HG03565 (cell line): ENCODE data around the gene CHTF8.
"Not testable (repeated sequence)": the region's sequence is repeated elsewhere in the genome, so short reads cannot be mapped to it uniquely, and the experiment has no call there.

Source experiments
- ATAC-seq: cut with Tn5 transposase; IDR thresholded peaks from one replicate; pipeline ENCODE4 v1.9.1; 2021; ENCODE audit warnings: mild to moderate bottlenecking, moderate library complexity; ENCODE audit not compliant: unreplicated experiment

The CHTF8 gene

DNA sequence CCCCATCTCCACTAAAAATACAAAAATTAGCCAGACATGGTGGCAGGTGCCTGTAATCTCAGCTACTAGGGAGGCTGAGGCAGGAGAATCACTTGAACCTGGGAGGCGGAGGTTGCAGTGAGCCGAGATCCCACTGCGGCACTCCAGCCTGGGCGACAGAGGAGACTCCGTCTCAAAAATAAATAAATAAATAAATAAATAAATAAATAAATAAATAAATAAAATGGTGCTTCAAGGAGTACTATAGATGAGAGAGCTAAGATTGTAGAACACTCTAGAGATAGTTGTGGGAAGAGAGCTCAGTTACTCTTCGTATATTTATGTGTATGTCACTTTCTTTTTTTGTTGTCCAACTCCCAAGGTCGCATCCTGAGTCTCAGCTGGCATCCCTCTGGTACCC lies 7.1 kb upstream of the CHTF8 start:
- ATAC-seq, result not testable (repeated sequence)

DNA sequence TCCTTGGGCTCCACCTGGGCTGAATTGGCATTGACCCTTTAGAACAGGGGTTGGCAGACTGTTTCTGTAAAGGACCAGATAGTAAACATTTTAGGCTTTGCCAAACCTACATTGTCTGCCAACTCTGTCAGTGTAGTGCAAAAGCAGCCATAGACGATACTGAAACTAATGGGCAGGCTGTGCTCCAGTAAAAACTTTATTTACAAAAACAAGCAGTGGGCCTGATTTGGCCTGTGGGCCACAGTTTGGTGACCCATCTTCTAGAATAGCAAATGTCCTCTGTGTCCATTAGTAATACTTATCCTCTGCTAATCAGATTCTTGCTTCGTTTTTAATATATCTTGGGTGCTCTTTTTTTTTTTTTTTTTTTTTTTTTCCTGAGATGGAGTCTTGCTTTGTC lies 6.2 kb upstream of the CHTF8 start:
- no peak for ATAC-seq

DNA sequence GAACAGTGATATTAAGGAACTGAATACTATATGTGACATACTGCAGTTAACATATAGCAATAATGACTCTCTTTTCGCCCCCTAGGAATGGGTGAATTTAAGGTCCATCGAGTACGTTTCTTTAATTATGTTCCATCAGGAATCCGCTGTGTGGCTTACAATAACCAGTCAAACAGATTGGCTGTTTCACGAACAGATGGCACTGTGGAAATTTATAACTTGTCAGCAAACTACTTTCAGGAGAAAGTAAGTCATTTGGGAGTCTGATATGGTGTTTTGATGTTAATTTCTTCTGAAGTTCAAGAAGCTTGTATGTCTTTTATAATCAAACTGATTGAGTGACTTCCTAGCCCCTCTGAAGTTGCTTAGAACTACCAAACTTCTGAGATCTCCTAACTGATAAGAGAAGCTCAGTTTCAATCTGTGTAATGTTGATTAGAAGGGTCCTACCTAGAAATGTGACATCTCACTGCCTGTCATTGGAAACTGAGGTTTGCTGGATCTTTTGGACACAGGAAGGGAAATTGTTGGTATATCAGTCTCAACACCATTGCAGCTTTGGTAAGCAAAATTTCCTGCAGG lies 1.1 kb upstream of the CHTF8 start:
- no peak for ATAC-seq

DNA sequence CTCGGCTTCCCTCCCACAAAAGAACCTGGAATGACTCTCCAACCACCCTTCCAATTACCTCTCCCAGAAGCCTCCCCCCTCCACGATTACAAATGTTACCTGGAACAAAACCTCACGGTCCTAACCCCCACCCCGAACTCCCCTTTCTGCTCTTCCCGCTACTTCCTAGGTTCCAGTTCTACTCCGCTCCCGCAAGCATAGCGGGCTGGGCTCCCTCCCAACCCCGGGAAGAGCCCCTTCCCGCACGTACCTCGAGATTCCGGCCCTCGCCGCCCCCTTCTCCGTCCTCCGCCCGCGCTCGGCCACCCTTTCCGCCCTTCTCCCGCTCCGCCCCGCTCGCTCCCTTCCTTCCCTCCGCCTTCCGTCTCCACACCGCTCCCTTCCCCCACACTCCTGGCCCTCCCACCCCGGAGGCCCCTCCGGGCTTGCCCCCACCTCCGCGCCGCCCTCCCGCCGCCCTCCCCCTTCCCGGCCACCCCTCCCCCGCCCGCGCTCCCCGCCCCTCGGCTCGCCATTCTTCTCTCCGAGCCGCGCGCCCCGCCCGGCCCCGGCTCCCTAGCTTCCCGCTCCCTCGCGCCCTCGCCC lies 457 bp downstream of the CHTF8 start:
- peak; percentile 18 for ATAC-seq

DNA sequence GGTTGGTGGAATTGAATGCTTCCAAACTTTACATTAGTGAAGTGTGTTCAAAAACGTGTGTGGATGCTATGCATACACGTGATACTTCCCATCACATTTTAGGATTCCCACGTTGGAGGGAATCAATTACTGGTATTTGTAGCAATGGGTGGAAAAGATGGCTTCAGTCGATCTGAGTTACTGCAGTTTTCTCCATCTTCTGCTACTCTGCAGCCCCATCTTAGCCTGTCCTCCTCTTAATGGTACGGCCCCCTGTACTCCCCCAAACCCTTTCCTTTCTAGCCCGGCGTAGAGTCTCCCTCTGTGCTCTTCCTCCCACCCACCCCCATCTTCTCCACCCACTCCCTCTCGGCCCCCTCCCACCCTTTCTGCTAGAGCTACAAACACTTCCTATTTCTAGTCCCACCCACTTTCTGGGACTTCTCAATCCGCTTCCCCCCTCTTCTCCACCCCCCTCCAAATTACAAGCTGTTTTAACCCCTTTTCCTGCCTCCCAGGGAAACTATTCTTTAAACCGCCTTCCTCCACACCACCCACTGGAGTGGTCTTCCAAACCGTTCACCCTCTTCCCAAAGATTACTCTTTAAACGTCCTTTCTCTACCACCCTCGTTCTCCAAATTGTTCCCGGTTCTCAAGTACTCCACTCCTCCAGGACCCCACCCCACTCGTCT lies 1.1 kb downstream of the CHTF8 start:
- no peak for ATAC-seq

DNA sequence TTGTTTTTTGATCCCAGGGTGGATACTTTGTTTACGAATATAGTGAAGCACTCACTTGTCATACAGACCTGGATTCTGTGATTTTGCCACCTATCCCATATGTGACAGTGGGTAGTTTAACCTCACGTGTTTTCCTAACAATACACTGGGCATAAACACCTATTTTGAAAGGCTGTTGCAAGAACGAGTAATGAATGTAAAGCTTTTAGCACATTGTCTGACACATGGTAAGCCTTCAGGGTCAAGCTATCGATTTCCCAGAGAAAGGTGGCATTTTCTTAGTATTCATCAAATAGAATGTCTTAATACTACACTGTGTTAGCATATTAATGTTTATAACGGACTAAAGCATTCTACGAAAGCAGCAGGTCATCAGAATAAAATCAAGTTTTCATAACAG lies 1.9 kb downstream of the CHTF8 start:
- ATAC-seq, result no peak

DNA sequence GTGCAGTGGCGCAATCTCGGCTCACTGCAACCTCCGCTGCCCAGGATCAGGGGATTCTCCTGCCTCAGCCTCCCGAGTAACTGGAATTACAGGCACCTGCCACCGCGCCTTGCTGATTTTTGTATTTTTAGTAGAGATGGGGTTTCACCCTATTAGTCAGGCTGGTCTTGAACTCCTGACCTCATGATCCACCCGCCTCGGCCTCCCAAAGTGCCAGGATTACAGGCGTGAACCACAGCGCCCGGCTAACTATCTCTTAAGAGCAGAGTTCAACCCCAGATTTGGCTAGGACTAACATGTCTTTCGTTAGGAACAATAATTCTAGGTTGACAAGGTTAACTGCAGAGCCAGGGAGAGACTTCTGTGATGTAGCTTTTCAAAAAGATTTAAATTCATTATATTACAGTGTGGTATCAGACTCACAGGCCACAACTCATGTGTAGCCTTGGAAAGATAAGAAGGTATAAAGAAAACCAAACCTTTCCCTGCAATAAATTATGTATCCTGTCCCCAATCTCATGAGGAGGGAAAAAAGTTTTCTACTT lies 4.3 kb downstream of the CHTF8 start:
- ATAC-seq, result no peak

DNA sequence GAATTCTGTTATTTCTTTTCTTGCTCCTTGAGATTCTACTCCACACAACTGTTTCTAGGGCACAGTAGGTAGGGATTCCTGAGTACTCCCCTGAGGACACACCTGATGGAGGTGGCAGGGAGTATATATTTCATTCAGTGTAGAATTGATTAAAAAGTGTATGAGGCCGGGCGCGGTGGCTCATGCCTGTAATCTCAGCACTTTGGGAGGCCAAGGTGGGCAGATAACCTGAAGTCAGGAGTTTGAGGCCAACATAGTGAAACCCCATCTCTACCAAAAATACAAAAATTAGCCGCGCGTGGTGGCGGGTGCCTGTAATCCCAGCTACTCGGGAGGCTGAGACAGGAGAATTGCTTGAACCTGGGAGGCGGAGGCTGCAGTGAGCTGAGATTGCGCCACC lies 5.6 kb downstream of the CHTF8 start:
- ATAC-seq, result not testable (repeated sequence)

DNA sequence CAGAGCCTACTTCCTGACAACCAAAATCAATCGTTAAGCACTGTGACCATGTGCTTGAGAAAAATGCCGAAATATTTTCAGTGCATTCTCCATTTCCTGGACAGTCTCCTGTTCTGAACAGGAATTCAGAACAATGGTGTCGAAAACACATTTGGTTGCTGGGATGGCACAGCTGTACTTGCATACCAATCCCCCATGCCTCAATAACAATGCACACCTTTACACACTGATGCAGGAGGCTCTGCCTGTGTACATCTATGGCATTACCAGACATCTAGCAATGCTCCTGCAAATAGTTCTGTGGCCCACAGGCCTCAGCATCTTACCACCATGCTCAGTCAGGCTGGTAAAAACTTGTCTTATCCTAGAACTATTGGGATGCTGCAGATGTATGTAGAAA lies 6.2 kb downstream of the CHTF8 start:
- no peak for ATAC-seq

DNA sequence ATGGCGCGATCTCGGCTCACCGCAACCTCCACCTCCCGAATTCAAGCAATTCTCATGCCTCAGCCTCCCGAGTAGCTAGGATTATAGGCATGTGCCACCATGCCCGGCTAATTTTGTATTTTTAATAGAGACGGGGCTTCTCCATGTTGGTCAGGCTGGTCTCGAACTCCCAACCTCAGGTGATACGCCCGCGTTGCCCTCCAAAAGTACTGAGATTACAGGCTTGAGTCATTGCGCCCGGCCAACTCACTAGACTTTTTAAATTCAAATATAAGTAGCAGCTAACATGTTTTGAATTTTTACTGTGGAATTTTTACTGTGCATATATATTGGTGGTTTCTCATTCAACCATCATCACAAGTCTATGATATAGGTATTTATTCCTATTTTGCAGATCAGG lies 7.4 kb downstream of the CHTF8 start:
- not testable (repeated sequence) for ATAC-seq

DNA sequence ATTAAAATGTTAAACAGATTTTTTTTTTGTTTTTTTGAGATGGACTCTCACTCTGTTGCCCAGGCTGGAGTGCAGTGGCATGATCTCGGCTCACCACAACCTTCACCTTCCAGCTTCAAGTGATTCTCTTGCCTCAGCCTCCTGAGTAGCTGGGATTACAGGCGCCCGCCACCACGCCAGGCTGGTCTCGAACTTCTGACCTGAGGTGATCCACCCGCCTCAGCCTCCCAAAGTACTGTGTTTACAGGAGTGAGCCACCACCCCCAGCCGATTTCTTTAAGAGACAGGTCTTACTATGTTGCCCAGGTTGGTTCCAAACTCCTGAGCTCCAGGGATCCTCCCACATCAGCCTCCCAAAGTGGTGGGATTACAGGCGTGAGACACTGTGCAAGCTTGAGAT lies 8.0 kb downstream of the CHTF8 start:
- not testable (repeated sequence) for ATAC-seq

DNA sequence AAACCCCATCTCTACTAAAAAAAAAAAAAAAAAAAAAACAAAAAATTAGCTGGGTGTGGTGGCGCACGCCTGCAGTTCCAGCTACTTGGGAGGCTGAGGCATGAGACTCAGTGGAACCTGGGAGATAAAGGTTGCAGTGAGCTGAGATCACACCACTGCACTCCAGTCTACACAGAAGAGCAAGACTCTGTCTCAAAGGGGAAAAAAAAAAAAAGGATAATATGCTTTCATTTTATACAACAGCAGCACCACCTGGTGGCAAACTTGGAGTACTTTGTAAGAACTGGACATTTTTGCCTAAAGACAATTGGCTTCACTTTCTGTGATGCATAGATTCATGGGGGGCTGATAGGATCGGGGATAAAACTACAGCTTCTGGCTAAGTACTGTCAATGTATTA lies 8.5 kb downstream of the CHTF8 start:
- ATAC-seq, result no peak

DNA sequence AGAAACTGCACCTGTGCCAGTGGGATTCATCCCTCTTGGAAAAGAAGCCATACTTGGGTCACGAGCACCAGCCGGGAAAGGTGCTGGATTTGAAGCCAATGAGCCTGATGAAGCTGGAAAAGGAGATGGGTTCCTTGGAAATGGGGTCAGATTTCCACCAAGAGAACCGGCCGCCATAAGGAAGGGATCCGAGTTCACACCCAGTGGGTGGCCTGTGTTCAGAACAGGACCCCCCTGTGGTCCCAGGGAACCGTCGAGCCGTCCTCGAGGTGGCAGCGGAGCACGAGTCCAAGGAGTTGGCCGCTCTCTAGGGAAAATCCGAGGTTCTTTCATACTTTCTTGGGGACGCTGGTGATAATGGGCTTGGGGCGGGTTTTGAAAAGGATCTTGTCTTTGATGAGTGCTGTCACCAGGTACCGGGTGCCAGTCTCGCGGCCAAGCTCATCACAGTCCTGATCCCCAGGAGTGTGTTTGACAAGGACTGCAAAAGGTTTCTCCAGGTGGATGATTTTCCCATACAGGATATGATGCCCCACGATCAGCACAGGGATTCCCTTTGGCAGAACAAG lies 12.2 kb downstream of the CHTF8 start:
- ATAC-seq, result no peak

DNA sequence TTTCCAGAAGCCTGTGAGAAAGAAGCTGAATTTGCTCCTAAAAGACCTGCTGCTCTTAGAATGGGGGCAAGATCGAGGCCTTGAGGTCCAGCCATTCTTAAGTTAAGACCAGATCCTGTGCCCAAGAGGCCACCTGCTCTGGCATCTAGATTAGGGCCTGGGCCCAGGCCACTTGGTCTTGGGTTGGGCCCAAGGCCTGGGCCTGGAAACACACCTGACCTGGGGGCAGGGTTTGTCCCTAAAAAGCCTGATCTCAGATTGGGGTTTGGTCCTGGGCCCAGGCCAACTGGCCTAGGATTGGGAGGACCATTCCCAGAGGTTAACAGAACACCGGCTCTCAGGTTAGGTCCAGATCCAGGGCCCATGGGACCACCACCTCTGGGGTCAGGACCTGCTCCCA lies 12.9 kb downstream of the CHTF8 start:
- ATAC-seq, result no peak

DNA sequence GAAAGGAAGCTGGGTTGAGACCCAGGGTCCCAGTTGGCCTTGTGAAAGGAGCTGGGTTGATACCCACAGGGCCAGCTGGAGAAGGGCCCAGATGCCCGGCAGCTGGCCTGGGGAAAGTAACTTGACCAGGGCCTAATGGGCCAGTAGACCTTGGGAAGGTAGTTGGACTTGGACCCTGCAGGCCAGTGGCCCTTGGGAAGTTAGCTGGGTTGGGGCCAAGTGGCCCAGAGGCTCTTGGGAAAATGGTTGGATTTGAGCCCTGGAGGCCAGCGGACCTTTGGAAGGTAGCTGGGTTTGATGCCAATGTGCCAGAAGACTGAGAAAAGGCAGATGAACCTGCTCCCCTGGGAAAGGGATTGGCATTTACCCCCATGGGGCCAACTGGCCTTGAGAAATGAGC lies 13.4 kb downstream of the CHTF8 start:
- ATAC-seq, result no peak

DNA sequence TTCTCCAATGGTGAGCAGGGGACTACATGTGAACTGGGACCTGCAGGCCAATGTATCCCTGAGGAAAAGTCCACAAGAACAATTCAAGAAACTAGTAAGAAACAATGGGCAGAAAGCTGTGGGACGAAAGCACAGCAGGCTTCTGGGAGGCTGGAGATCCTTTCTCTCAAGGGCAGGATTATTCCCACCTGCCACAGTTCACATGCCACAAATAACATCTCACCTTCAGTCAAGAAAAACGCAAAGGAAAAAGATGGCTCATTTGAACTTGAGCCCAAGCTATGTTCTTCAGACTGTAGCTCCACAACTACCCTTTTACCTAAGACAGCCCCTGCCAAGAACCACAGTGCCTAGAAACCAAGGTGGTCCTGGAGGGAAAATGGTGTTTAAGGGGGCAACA lies 13.9 kb downstream of the CHTF8 start:
- no peak for ATAC-seq

DNA sequence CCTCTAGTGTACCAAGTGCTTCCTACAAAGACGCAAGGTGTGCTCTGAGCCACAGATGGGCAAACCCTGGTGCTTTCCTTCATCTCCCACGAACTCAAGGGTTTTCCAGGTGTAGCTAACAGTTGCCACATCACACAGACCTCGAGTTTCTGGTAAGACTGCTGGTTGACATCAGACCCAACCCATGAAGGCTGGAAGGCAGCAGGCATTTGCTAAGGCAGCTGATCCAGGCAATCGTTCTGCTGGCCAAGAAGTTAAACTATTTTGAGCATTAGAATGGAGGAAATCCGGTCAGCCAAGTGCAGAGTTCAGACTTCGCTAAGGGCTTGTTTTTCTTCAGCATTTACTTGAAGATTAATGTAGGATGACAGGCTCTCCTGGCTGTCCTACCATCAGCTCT lies 15.5 kb downstream of the CHTF8 start:
- ATAC-seq, result no peak

DNA sequence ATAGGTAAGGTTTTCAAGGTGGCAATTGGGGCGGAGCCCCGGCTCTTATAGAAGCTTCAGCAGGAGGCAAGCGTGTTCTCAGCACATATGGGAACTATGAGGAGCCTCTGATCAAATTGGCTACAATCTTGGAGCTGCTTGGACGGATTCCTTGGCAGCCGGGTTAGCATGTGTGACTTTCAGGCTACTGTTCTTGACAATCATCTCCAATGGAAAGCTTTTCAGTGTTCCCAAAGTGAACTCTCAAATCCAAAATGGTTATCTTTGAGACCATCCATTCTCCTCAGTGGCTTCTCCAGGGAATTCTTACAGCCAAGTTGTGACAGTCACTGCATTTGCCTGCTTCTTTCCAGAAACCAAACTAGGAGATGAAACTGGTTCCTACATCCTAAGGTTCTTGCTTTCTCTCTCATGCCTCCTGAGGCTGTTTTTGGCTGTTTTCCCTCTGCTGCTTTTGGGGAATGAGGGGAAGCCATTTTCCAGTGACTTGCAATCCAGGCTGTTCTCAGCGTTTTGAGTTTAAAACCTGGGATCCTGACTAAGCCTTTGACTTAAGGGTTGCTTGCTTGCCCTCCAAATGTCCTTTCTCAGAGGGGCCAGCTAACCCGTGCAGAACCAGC lies 16.0 kb downstream of the CHTF8 start:
- no peak for ATAC-seq

DNA sequence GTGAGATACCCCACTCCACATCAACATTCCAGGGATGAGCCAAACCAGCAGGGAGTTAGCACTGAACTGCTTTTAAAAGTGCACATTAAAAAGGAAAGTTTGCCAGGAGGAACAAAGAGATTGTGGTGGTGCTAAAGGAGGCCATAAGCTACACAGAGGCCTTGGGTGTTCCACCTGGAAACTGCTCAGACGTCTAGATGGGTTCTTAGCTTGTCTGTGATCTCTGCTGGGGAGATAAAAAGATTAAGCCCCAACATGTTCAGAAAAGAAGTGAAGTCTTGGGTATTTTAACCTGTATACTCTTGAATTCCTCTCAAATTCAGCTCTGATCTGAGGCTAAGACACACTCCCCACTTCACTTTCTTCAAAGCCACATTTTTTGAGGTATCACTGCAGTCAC lies 16.6 kb downstream of the CHTF8 start:
- ATAC-seq, result no peak

DNA sequence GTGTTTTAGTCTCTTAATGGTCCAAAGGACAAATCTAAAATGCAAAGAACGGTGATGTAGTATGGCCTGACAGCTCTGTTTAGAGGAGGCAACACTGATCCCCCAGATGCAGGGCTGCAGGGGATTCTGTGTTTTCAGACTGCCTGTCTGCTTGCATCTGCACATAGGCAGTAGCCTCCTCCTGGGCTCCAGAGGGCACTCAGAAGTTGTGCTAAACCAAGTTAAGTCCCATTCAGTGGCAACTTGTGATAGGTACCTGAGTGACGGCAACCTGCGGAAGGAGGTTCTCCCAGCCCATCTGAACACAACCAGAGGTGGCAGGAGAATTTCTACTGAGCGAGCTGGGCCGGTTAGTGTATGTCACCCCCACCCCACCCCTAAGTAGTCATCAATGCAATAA lies 17.0 kb downstream of the CHTF8 start:
- no peak for ATAC-seq

DNA sequence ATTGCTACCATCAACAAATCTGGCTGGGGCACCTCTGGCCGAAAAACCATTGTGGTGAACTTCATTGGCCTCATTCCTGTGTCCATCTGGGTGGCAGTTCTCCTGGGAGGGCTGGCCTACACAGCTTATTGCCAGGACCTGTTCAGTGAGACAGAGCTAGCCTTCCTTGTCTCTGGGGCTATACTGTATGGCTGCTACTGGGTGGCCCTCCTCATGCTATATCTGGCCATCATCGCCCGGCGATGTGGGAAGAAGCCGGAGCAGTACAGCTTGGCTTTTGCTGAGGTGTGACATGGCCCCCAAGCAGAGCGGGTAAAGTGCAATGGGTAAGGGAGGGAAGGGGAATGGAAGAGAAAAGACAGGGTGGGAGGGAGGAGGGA lies 17.4 kb downstream of the CHTF8 start:
- ATAC-seq, result no peak
